ENCODE results near the gene CARNS1.
"Not testable (repeated sequence)": the region's sequence is repeated elsewhere in the genome, so short reads cannot be mapped to it uniquely, and the experiment has no call there.

Gene CARNS1

DNA sequence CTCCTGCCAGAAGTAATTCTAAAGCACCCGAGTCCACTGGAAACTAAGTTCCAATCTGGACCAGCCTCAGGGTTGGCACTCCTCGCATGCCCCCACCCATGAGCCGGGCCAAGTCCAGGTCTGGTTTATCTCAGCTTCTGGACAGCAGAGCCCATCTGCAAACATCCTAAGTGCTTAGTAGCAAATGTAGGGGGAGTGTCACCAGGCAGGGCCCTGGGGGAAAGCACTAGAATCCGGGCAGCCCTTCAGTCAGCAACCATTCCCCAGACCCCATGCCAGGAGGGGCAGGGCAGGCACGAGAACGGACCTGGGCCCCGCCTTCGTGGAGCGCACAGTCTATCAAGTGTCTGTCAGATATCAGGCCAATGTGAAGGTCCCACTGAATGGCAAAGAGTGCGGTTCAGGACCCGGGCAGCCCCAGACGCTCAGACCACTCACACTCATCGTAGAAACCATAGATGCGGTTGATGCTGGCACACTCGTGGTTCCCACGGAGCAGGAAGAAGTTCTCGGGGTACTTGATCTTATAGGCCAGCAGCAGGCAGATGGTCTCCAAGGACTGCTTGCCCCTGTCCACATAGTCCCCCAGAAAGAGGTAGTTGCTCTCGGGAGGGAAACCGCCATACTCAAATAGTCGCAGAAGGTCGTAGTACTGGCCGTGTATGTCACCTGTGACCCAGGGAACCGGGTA is 15.1 kb upstream of the CARNS1 start:
- H3K27ac ChIP-seq: peak overlapping the region; percentile 99
- TF ChIP-seq, protein P1, sequence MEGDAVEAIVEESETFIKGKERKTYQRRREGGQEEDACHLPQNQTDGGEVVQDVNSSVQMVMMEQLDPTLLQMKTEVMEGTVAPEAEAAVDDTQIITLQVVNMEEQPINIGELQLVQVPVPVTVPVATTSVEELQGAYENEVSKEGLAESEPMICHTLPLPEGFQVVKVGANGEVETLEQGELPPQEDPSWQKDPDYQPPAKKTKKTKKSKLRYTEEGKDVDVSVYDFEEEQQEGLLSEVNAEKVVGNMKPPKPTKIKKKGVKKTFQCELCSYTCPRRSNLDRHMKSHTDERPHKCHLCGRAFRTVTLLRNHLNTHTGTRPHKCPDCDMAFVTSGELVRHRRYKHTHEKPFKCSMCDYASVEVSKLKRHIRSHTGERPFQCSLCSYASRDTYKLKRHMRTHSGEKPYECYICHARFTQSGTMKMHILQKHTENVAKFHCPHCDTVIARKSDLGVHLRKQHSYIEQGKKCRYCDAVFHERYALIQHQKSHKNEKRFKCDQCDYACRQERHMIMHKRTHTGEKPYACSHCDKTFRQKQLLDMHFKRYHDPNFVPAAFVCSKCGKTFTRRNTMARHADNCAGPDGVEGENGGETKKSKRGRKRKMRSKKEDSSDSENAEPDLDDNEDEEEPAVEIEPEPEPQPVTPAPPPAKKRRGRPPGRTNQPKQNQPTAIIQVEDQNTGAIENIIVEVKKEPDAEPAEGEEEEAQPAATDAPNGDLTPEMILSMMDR (conservative IDR thresholded peaks at IDR 0.05): no peak

DNA sequence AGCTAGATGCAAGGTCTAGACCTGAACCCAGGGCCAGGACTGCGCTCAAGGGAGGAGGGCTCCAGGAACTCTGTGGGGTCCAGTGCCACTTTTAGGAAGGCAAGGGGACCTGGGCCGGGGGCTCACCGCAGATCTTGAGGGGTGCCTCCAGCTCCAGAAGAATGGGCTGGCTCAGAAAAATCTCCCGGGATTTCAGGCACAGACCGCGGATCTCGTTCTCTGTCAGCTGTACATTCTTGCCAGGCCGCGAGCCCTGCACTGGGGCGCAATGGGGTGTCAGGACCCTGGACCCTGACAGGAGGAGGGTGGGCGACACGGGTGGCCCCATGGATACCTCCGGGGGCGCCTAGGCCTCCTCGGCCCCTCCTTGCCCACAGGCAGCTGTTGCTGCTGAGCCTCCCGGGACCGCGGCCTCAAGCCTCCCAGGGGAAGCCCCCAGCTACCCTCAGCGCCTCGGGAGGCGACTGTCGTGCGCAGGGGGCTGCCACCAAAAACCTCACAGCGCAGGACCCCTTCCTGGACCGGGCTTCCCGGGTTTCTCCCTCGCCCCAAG is 14.5 kb upstream of the CARNS1 start:
- peak overlapping the region; percentile 99 for H3K27ac ChIP-seq
- TF ChIP-seq, protein P1 (conservative IDR thresholded peaks at IDR 0.05): no peak

DNA sequence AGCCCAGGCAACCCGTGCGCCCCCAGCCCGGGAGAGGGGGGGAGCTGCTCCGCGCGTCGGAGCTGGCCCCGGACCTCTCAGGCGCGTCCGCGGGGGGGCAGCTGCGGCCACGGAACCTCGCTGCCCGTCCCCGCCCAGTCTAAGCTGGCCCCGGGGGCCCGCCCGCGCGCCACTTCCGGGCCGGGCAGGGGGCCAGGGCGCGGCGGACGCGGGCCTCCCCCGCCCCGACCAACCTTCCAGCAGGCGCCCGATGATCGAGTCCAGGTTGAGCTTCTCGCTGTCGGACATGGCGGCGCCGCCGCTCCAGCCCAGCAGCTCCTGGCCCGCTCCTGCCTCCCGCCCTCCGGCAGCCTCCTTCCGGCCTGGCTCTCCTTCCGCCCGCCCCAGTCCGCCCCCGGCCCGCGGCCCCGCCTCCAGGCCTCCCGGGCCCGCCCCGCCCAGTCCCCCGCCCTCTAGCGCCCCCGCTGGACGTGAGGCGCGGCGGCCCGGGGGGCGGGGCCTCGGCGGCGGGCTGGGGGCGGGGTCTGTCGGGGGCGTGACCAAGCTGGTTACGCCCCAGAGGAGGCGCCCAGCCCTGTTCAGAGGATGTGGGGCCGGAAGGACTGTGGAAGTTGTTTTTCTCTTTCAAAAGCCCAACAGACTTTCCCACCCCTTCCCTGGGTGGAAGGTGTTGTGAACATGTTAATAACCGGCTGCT is 13.8 kb upstream of the CARNS1 start, which contains the start of gene PPP1CA:
TSS of gene PPP1CA (minus strand) at position 364 of the 697 bp plus-strand sequence. CDS start at position 288, 76 bp downstream.
- TF ChIP-seq, protein P1 (conservative IDR thresholded peaks at IDR 0.05): peak; percentile 100
- H3K27ac ChIP-seq: peak within 1 kb of the TSS; percentile 99

DNA sequence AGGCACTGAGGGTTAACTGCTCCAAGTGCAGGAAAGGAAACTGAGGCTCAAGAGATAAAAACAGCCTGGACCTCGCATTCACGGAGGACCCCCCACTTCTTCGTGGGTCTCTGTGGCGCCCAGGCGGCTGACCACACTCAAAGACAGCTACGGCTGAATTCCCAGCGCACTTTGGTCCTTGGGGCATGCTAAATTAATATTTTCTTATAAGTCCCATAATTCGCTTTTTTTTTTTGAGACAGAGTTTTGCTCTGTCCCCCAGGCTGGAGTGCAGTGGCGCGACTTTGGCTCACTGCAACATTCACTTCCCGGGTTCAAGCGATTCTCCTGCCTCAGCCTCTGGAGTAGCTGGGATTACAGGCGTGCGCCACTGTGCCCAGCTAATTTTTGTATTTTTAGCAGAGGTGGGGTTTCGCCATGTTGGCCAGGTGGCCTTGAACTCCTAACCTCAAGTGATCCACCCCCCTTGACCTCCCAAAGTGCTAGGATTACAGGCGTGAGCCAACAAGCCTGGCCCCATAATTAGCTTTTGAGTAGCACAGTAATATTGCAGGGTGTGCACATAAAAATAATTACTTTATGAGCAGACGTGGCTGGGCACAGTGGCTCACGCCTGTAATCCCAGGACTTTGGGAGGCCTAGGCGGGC is 13.2 kb upstream of the CARNS1 start:
- H3K27ac ChIP-seq: peak overlapping the region; percentile 99

DNA sequence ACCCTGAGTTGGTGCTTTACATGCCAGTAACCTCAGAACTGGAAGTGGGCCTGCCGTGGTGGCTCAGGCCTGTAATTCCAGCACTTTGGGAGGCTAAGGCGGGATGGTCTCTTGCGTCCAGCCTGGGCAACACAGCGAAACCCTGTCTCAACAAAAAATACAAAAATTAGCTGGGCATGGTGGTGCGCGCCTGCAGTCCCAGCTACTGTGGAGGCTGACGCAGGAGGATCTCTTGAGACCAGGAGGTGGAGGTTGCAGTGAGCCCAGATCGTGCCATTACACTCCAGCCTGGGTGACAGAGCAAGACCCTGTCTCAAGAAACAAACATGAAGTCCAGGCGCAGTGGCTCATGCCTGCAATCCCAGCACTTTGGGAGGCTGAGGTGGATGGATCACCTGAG is 12.4 kb upstream of the CARNS1 start:
- H3K27ac ChIP-seq: not testable (repeated sequence)

DNA sequence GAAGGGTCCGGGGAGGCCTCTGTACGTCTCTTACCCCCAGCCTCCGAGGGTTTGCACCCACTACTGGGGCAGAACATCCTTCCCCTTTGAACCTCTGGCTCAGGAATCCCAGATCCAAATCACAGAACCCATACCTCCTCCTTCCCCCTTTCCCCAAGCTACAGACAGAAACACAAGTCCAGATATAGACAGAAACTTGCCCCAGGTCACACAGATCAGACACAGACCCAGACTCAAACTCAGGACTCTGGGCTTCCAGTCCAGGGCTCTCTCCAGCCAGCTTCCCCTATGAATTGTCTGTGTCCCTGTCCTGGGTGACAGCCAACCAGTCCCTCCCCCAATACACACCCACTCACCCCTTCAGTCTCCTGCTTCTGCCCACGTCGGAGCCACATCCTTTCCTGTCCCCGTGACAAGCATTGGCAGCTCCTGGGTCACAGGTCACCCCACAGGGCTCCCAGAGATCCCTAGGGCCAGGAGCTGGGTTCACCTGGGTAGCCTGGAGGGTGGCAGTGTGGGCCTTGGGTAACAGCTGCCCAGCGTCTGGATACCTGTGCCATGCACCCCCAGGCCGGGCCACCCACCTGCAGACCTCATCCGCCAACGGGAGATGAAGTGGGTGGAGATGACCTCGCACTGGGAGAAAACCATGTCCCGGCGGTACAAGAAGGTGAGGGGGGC is 10.8 kb upstream of the CARNS1 start:
- no peak overlapping the region for H3K27ac ChIP-seq
- TF ChIP-seq, protein P1 (conservative IDR thresholded peaks at IDR 0.05): no peak

DNA sequence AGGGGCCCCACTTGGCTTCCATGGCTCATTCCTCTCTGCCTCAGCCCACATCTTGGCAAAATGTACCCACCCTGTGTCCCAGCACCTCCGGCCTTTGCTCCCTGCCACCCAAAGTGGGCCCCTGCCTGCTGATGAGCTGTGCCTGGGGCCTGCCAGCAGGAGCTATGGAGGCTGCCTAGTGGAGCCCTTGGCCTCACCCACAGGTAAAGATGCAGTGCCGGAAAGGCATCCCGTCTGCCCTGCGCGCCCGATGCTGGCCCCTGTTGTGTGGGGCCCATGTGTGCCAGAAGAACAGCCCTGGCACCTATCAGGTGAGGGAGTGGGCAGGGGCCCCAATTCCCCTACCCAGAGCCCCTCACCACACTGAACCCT is 10.3 kb upstream of the CARNS1 start:
- H3K27ac ChIP-seq: no peak overlapping the region

More for the DNA sequence above, 10.3 kb upstream of the CARNS1 start:
- TF ChIP-seq, protein P1 (conservative IDR thresholded peaks at IDR 0.05): no peak
